OCI-LY3 (cell line): ENCODE results near the gene ZFX.

Experiments used
- H2AFZ ChIP-seq: fragments of 200-600, 300-600 bp; shearing (Covaris generic); 2 replicates; pipeline ENCODE4 v1.6.0; 2014; ENCODE audit warnings: antibody characterized with exemption, low read depth, low read length
- H3K27ac ChIP-seq: fragments of 200-600, 300-600 bp; sonication (generic); 2 replicates; pipeline ENCODE4 v1.5.1; 2014; ENCODE audit warnings: mild to moderate bottlenecking, low read length, moderate library complexity, mixed read lengths
- H3K27me3 ChIP-seq: fragments of 200-600, 300-600 bp; sonication (generic); 2 replicates; pipeline ENCODE4 v1.6.1; 2014; ENCODE audit warnings: low read depth, low read length, mixed read lengths
- H3K36me3 ChIP-seq: fragments of 200-600, 300-600 bp; sonication (generic); replicated peaks from 2 replicates; pipeline ENCODE3; 2014; ENCODE audit warnings: low read depth, low read length, mixed read lengths
- H3K4me1 ChIP-seq: fragments of 300-600, 200-600 bp; sonication (generic); 2 replicates; pipeline ENCODE4 v1.6.1; 2014; ENCODE audit warnings: low read length, mixed read lengths
- H3K4me2 ChIP-seq: fragments of 200-600, 300-600 bp; sonication (generic); 2 replicates; pipeline ENCODE4 v1.6.1; 2014; ENCODE audit warnings: low read length, mixed read lengths
- H3K4me3 ChIP-seq: fragments of 300-600, 200-600 bp; sonication (generic); 2 replicates; pipeline ENCODE4 v1.5.1; 2014; ENCODE audit warnings: antibody characterized with exemption, mild to moderate bottlenecking, low read length, moderate library complexity
- H3K79me2 ChIP-seq: fragments of 300-600, 200-600 bp; shearing (Covaris generic); 2 replicates; pipeline ENCODE4 v1.6.1; 2014; ENCODE audit warnings: mild to moderate bottlenecking, low read length, mixed read lengths
- H3K9ac ChIP-seq: fragments of 300-600, 200-600 bp; shearing (Covaris generic); 2 replicates; pipeline ENCODE4 v1.6.0; 2014; ENCODE audit warnings: mild to moderate bottlenecking, low read length, moderate library complexity
- H3K9me3 ChIP-seq: fragments of 200-600, 300-600 bp; shearing (Covaris generic); 2 replicates; pipeline ENCODE4 v1.6.1; 2014; ENCODE audit warnings: low read length, mixed read lengths; ENCODE audit not compliant: insufficient read depth
- H4K20me1 ChIP-seq: fragments of 200-600, 300-600 bp; sonication (generic); 2 replicates; pipeline ENCODE4 v1.6.1; 2016; ENCODE audit warnings: low read length, mixed read lengths; ENCODE audit not compliant: insufficient read depth
- EZH2phosphoT487 ChIP-seq: fragments of 200-600 bp; shearing (Covaris generic); IDR thresholded peaks from 2 replicates; pipeline ENCODE4 v1.6.1; 2018; ENCODE audit warnings: antibody characterized with exemption, mixed run types, low read depth
- TF ChIP-seq, protein P1 (sequence below): fragments of 200-600, 300-600 bp; sonication (generic); IDR thresholded peaks from 2 replicates; pipeline ENCODE4 v1.5.1; 2014; ENCODE audit warnings: antibody characterized with exemption, low read length, low read depth

Gene ZFX

DNA sequence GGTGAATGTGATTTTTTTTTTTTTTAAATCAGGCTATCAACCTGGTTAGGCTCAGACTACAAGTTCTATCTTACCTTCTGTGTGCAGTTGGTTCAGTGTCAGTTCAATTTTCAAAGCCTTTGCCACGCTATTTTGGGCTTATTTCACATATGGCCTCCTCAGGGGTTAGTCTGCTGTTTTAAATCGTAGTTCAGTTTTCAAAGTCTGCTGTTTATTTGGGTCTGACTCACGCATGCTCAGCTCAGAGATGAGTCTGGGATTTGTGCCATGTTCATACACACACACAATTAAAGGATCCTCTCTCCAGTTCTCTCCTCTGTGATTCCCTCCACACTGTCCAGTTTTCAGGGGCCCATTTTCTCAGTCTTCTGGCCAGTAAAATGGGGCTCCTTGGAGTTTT is 32.3 kb upstream of the ZFX start:
- no peaks in the 10 kb centered on the region for H3K27me3 ChIP-seq
- H3K4me2 ChIP-seq, result no peak overlapping the region
- H4K20me1 ChIP-seq, result no peaks in the 10 kb centered on the region
- H3K4me1 ChIP-seq, result no peaks in the 10 kb centered on the region
- no peak overlapping the region for H3K9ac ChIP-seq
- no peaks in the 10 kb centered on the region for H3K9me3 ChIP-seq
- TF ChIP-seq EZH2phosphoT487, result no peak
- TF ChIP-seq, protein P1, sequence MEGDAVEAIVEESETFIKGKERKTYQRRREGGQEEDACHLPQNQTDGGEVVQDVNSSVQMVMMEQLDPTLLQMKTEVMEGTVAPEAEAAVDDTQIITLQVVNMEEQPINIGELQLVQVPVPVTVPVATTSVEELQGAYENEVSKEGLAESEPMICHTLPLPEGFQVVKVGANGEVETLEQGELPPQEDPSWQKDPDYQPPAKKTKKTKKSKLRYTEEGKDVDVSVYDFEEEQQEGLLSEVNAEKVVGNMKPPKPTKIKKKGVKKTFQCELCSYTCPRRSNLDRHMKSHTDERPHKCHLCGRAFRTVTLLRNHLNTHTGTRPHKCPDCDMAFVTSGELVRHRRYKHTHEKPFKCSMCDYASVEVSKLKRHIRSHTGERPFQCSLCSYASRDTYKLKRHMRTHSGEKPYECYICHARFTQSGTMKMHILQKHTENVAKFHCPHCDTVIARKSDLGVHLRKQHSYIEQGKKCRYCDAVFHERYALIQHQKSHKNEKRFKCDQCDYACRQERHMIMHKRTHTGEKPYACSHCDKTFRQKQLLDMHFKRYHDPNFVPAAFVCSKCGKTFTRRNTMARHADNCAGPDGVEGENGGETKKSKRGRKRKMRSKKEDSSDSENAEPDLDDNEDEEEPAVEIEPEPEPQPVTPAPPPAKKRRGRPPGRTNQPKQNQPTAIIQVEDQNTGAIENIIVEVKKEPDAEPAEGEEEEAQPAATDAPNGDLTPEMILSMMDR, result no peak
- no peak overlapping the region for H3K4me3 ChIP-seq
- H2AFZ ChIP-seq, result no peak overlapping the region
- H3K79me2 ChIP-seq, result no peaks in the 10 kb centered on the region
- H3K27ac ChIP-seq, result no peak overlapping the region
- no peaks in the 10 kb centered on the region for H3K36me3 ChIP-seq

DNA sequence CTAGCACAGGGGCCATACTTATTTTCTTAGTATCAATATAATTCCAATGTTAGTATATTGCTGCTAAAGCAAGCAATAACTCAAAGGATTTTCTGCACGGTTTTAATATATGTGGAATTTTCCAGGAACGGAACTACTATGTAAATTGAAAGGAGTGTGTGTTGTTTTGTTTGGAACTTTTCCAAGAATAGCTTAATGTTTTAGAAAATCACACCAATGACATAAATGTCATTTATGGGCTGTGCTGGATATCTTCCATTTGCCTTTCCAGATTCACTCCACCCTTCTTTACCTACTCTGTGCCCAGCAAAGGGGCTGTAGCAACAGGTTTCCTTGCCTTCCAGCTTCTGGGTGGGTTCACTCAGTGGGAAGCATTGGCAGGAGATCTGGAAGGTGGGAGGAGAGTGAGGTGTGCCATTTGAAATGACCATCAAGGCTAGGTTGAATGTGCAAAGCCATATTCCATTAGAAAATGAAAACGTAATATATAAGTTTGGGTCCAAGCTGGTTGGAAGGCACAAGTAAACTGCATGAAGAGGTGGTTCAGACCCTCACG is 25.2 kb upstream of the ZFX start:
- H4K20me1 ChIP-seq, result no peaks in the 10 kb centered on the region
- 0 out of 2 replicates have a peak overlapping the region, but pooled peaks have one; percentile 30 for H2AFZ ChIP-seq
- TF ChIP-seq EZH2phosphoT487, result no peak
- TF ChIP-seq, protein P1, result no peak
- H3K36me3 ChIP-seq, result no peaks in the 10 kb centered on the region
- H3K4me2 ChIP-seq, result no peak overlapping the region
- H3K27me3 ChIP-seq, result no peaks in the 10 kb centered on the region
- H3K4me3 ChIP-seq, result no peak overlapping the region
- no peak overlapping the region for H3K27ac ChIP-seq
- H3K9ac ChIP-seq, result no peak overlapping the region
- no peaks in the 10 kb centered on the region for H3K9me3 ChIP-seq
- no peaks in the 10 kb centered on the region for H3K4me1 ChIP-seq
- no peaks in the 10 kb centered on the region for H3K79me2 ChIP-seq

DNA sequence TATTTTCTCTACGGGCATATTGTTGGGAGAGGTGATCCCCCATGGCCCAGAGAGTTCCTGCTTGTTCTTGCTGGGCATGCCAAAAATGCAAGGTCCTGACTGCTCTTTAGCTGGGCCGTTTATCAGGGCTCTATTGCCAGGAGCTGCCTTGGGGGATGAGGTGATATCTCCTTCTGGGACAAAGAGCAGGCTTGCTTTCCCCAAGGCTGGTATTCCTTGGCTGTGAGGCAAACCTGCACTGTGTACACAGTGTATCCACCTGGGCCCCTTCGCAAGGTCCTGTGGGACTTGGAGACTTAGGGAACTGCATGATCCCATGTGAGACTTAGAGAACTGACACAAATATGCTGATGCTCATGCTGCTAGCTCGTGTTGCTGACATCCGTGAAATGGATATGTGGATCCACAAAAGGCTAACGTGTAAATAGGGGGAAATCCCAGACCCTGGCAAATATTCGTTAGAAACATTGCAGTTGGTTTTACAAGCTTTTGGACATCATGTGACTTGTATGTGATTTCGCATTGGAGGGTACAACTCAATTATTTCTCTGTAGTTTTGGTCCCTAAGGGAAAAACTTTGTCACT is 24.4 kb upstream of the ZFX start:
- no peak overlapping the region for H2AFZ ChIP-seq

DNA sequence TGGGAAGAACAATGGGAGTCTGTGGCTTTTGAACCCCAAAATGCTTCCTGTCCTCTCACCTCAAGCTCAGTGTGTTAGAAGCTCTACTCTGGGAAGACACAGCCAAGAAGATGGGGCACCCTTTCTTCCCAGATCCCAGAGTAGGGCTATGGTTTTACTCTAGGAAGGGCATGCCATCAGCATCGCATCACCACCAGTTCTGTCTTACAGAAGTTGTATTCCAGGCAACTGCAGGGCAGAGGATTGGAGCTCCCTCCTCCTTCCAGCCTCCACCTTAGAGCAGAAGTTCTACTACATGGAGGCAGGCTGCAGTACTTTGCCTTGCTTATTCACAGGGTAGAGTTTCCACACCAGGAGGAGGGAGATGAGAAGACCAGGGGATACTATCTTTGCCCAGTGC is 18.1 kb upstream of the ZFX start:
- no peak overlapping the region for H3K4me3 ChIP-seq
- no peaks in the 10 kb centered on the region for H3K79me2 ChIP-seq
- no peak overlapping the region for H2AFZ ChIP-seq
- H3K27ac ChIP-seq, result no peak overlapping the region
- H3K9me3 ChIP-seq, result no peaks in the 10 kb centered on the region
- H3K4me1 ChIP-seq, result no peaks in the 10 kb centered on the region
- H3K27me3 ChIP-seq, result no peaks in the 10 kb centered on the region
- H3K9ac ChIP-seq, result no peak overlapping the region
- TF ChIP-seq, protein P1, result no peak
- no peak for TF ChIP-seq EZH2phosphoT487
- no peak overlapping the region for H3K4me2 ChIP-seq
- no peaks in the 10 kb centered on the region for H3K36me3 ChIP-seq
- no peaks in the 10 kb centered on the region for H4K20me1 ChIP-seq

More for the DNA sequence above, 24.4 kb upstream of the ZFX start:
- H3K4me1 ChIP-seq, result no peaks in the 10 kb centered on the region
- H3K4me2 ChIP-seq, result no peak overlapping the region
- H3K79me2 ChIP-seq, result no peaks in the 10 kb centered on the region
- H3K9me3 ChIP-seq, result no peaks in the 10 kb centered on the region
- no peak overlapping the region for H3K9ac ChIP-seq
- no peaks in the 10 kb centered on the region for H4K20me1 ChIP-seq
- no peaks in the 10 kb centered on the region for H3K27me3 ChIP-seq
- no peaks in the 10 kb centered on the region for H3K36me3 ChIP-seq
- no peak overlapping the region for H3K4me3 ChIP-seq
- no peak overlapping the region for H3K27ac ChIP-seq
- TF ChIP-seq, protein P1, result no peak
- no peak for TF ChIP-seq EZH2phosphoT487
